Nephron progenitor cell (in vitro differentiated cells): ENCODE data around the gene GLP1R.

Experiments
- DNase-seq: peaks from one replicate; pipeline ENCODE4 v3.0.0; 2021
- H3K27ac Mint-ChIP-seq: 2 replicates; pipeline ENCODE4 v1.8.0; 2021; ENCODE audit warnings: mild to moderate bottlenecking, moderate library complexity, mixed read lengths
- H3K27me3 Mint-ChIP-seq: 2 replicates; pipeline ENCODE4 v1.8.0; 2021; ENCODE audit warnings: mild to moderate bottlenecking, low read depth, mixed read lengths; ENCODE audit not compliant: poor library complexity
- H3K36me3 Mint-ChIP-seq: 2 replicates; pipeline ENCODE4 v1.8.0; 2021; ENCODE audit warnings: low read depth, mixed read lengths
- H3K4me1 Mint-ChIP-seq: 2 replicates; pipeline ENCODE4 v1.8.0; 2021; ENCODE audit warnings: mixed read lengths
- H3K4me3 Mint-ChIP-seq: 2 replicates; pipeline ENCODE4 v1.8.0; 2021; ENCODE audit warnings: mild to moderate bottlenecking, moderate library complexity, mixed read lengths
- H3K9me3 Mint-ChIP-seq: 2 replicates; pipeline ENCODE4 v1.8.0; 2021; ENCODE audit warnings: mild to moderate bottlenecking, moderate library complexity, mixed read lengths
- TF ChIP-seq, protein P1 (sequence below): fragments of 200-600 bp; sonication (generic); IDR thresholded peaks from 2 replicates; pipeline ENCODE4 v1.5.0; 2021; ENCODE audit warnings: antibody characterized with exemption

The GLP1R gene

DNA sequence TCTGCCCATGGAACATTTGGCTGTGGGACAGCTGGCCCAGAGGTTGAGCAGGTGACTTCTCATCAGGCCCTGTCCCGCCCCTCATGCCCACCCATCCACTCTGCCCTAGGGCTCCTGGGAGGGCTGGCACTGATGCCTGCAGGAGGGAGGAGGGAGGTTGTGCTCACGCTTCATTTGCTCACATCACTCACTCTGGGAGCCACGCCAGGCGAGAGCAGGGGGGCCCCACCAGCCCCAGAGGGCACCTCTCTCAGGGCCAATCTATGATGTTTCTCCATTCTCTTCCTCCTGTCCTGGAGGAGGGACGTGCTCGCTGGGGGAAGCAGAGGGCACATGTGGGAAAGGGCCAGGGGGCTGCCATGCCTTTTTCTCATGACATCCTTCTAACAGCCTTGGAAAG lies 10.9 kb upstream of the GLP1R start:
- no peak overlapping the region for H3K27ac Mint-ChIP-seq
- no peak overlapping the region for H3K4me3 Mint-ChIP-seq
- H3K9me3 Mint-ChIP-seq, result no peaks in the 10 kb centered on the region
- H3K36me3 Mint-ChIP-seq, result no peaks in the 10 kb centered on the region
- DNase-seq, result no peak
- peaks cover 85% of the 10 kb centered on the region for H3K27me3 Mint-ChIP-seq
- TF ChIP-seq, protein P1, sequence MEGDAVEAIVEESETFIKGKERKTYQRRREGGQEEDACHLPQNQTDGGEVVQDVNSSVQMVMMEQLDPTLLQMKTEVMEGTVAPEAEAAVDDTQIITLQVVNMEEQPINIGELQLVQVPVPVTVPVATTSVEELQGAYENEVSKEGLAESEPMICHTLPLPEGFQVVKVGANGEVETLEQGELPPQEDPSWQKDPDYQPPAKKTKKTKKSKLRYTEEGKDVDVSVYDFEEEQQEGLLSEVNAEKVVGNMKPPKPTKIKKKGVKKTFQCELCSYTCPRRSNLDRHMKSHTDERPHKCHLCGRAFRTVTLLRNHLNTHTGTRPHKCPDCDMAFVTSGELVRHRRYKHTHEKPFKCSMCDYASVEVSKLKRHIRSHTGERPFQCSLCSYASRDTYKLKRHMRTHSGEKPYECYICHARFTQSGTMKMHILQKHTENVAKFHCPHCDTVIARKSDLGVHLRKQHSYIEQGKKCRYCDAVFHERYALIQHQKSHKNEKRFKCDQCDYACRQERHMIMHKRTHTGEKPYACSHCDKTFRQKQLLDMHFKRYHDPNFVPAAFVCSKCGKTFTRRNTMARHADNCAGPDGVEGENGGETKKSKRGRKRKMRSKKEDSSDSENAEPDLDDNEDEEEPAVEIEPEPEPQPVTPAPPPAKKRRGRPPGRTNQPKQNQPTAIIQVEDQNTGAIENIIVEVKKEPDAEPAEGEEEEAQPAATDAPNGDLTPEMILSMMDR, result no peak
- peaks cover 10% of the 10 kb centered on the region for H3K4me1 Mint-ChIP-seq

DNA sequence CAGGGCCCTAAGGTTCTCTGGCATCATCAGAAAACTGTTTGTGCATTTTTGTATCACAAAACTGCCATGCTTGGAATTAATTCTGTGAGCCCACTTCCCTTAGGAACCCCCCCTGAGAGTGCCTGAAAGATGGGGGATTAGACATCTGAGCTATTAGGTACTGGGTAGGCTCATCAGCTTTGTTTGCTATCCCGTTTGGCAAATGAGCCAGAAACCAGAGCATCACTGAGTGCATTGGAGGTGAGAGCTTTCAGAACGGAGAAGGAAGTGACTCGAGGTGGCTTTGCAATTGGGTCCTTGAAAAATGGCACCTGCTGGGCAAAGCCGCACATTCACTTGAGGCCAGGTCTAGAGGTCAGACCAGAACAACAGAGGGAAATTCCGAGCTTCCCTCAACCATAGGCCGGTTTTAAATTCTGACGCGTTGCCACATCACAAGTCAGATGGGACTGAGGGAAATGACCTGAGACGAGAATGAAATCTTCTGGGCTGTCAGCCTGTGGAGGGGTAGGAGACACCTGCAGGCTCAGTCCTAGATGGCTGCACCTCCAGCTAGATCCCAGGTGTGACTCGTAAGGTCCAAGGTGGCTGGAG lies 8.4 kb upstream of the GLP1R start:
- no peak overlapping the region for H3K27ac Mint-ChIP-seq
- TF ChIP-seq, protein P1, result no peak
- H3K4me1 Mint-ChIP-seq, result peaks cover 10% of the 10 kb centered on the region
- H3K27me3 Mint-ChIP-seq, result peaks cover 83% of the 10 kb centered on the region
- no peaks in the 10 kb centered on the region for H3K9me3 Mint-ChIP-seq
- no peak for DNase-seq
- H3K4me3 Mint-ChIP-seq, result no peak overlapping the region
- no peaks in the 10 kb centered on the region for H3K36me3 Mint-ChIP-seq

DNA sequence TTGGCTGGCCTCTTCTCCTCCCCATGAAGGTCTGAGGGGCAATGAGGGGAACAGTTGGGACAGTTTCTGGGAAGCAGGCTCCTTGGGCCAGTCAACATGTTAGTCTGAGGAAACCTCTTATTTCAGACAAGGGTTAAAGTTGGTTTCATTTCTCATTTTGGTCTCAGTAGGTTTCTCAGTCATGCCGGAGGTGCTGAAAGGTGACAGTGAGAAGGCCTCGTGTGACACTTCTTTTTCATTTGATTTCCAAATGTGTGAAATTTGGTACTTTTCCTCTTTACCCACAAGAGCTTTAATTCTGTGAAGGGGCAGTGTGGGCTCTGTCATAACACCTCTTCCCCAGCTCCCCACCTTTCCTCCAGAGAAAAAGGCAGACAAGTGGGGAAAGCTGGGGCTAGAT lies 7.5 kb upstream of the GLP1R start:
- TF ChIP-seq, protein P1, result no peak
- H3K4me1 Mint-ChIP-seq, result peaks cover 4% of the 10 kb centered on the region
- H3K27me3 Mint-ChIP-seq, result peaks cover 82% of the 10 kb centered on the region

DNA sequence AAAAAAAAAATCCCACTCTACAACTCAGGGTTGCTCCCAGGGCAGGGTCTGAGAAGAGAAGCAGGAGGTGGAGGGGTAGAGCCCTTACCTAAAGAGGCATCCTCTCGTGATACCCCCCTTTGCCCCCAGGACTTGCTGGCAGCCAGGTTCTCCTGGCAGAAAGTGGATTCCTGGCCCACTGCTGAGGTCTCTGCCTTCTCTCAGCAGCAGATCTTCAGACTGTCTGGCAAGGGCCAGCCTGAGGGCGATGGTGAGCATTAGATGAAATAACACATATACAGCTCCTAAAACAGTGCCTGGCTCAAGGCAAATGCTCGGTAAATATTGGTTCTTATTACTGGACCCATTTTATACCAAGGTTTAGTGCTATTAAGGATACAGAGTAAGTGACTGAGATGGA lies 4.8 kb upstream of the GLP1R start:
- no peak overlapping the region for H3K4me3 Mint-ChIP-seq
- no peak overlapping the region for H3K27ac Mint-ChIP-seq
- DNase-seq, result no peak
- peaks cover 4% of the 10 kb centered on the region for H3K4me1 Mint-ChIP-seq
- TF ChIP-seq, protein P1, result no peak
- H3K36me3 Mint-ChIP-seq, result no peaks in the 10 kb centered on the region
- H3K9me3 Mint-ChIP-seq, result no peaks in the 10 kb centered on the region
- H3K27me3 Mint-ChIP-seq, result peaks cover 84% of the 10 kb centered on the region

More for the DNA sequence above, 7.5 kb upstream of the GLP1R start:
- DNase-seq, result no peak
- H3K27ac Mint-ChIP-seq, result no peak overlapping the region
- H3K4me3 Mint-ChIP-seq, result no peak overlapping the region
- H3K36me3 Mint-ChIP-seq, result no peaks in the 10 kb centered on the region
- no peaks in the 10 kb centered on the region for H3K9me3 Mint-ChIP-seq

DNA sequence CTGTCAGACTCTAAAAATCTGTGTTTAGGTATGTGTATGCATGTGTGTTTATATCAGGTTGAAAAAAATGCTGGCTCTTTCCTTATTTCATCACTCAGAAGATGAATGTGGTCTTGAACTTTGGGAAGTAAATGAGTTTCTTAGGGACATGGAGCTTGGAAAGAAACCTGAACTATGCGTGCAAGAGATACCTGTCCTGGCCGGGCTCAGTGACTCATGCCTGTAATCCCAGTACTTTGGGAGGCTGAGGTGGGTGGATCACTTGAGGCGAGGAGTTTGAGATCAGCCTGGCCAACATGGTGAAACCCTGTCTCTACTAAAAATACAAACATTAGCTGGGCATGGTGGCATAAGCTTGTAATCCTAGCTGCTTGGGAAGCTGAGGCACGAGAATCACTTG lies 4.4 kb upstream of the GLP1R start:
- no peak for DNase-seq
- no peaks in the 10 kb centered on the region for H3K36me3 Mint-ChIP-seq
- H3K27me3 Mint-ChIP-seq, result peaks cover 83% of the 10 kb centered on the region
- H3K4me3 Mint-ChIP-seq, result no peak overlapping the region
- no peak overlapping the region for H3K27ac Mint-ChIP-seq
- TF ChIP-seq, protein P1, result no peak
- H3K9me3 Mint-ChIP-seq, result no peaks in the 10 kb centered on the region
- H3K4me1 Mint-ChIP-seq, result peaks cover 4% of the 10 kb centered on the region
